ENCODE measurements around the gene TMEM101.
A peak's percentile ranks its signal among the peaks of the same experiment; 100 is the strongest.
"Not testable (repeated sequence)": the region's sequence is repeated elsewhere in the genome, so short reads cannot be mapped to it uniquely, and the experiment has no call there.

TMEM101 gene

GRCh38 chr17:44000141-44000860 is 14.5 kb downstream of the TMEM101 start:
- no peak for DNase-seq

- DNase-seq: no peak
Measured at GRCh38 chr17:43999024-43999423, 15.7 kb downstream of the TMEM101 start.

DNA sequence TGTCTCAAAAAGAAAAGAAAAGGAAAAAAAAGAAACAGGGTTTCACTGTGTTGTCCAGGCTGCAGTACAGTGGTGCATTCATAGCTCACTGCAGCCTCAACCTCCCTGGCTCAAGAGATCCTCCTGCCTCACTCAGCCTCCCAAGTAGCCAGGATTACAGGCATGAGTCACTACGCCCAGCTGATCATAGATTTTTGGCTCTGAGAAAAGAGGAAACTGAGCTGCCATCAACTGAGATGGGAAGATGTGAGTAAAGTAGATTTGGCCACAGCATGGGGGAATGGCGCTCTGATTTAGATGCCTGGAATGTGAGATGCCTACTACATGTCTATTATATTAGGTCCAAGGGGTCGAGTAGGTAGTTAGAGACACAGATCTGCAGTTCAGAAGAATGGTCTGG is 16.2 kb downstream of the TMEM101 start:
- no peak for DNase-seq

GRCh38 chr17:43997180-43997579 is 17.6 kb downstream of the TMEM101 start:
- DNase-seq: not testable (repeated sequence)

DNA sequence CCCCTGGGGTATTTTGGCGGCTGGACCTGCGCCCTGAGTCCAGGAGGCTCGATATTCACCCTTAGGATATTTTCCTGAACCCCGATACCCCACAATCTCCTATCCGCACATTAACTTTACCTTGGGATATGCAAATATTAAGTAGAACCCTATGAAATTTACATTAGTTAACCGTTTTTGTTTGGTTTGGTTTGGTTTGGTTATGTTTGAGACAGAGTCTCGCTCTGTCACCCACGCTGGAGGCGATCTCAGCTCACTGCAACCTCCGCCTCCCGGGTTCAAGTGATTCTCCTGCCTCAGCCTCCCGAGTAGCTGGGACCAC is 19.7 kb downstream of the TMEM101 start:
- DNase-seq: no peak

GRCh38 chr17:43994272-43995149 is 20.3 kb downstream of the TMEM101 start:
- peak; percentile 22 for DNase-seq

GRCh38 chr17:43992641-43993040 is 22.1 kb downstream of the TMEM101 start:
- no peak for DNase-seq

- no peak for DNase-seq
Measured at GRCh38 chr17:43988301-43988700, 26.5 kb downstream of the TMEM101 start.

DNA sequence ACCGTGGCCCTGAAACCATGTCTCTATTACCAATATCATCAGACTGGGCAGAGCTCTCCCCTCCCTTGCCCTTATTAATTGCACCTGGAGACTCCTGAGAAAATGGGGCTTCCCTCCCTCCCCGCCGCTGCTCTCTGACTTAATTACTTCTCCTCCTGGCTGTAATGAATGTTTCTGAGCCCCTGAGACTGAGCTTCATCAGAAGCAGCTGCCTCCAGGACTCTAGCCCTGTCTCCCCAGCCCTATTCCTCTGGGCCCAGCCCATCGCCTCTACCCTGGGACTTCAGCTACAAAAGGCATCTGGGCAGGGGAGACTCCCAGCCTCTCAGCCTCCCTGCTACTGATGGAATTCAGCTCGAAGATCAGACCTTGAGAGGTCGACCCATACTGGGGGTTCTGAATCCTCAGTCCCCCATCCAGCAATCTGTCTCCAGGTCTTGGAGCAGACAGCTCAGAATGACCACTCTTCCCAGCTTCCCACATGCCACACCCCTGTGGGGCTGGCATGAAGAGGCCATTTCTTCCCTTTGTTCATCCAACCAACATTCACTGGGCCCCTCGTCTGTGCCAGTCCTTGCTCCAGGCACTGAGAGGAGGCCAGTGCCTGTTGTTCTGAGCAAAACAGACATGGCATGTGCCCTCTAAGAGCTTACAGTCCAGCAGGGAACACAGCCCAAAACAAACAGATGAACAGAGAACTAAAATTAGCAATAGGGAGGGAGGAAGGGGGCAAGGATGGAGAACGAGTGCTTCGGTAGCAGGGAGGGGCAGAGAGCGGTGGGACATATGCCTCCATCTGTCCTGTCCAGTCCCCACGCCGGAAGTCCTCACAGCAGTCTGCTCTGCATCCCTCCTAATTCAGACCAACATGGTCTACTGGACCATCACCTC is 27.4 kb downstream of the TMEM101 start:
- DNase-seq: no peak

DNA sequence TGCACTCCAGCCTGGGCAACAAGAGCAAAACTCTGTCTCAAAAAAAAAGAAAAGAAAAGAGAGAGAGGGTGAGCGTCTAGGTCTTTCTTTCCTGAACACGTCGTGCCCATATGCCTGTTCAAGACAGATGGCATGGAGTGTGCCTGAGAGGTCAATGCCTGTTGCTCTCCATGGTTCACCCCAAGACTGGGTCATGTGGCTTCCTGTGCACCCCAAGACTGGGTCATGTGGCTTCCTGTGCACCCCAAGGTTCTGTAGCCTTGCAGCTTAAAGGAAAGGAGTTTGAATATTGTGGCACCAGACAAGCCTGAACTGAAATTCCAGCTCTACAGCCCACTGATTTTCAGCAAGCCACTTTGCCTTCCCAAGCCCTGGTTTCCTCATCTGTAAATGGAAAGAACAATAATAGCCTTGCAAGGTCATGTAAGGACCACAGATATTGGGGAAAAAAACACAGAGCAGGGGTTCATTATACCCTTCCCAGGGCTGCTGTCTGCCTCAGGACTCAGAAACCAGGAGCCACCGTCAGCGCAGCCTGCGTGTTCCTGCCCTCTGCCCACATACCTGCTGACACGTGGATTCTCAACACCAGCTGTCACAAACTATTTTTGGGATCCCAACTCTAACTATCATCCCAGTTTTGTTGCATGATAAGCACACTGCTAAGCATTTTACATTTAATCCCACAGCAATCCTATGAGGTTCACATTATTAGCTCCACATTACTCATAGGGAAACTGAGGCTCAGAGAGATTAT is 28.4 kb downstream of the TMEM101 start:
- no peak for DNase-seq

DNA sequence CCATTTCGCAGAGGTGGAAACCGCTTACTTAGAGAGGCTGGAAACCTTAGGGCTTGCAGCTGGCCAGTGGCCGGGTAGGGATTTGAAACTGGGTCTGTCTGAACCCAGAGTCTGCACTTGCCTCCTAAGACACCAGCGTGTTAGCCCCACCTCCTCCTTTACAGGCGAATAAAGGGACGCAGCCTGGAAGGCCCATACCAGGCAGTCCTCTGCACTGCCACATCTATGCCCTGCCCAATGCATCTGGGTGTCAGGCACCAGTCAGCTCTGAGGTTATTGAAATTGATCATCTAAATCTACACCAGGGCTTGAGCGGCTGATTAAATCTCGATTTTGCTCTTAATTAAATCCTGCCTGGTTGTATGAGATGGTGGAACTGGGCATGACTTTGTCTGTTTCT is 30.2 kb downstream of the TMEM101 start:
- DNase-seq: no peak

DNA sequence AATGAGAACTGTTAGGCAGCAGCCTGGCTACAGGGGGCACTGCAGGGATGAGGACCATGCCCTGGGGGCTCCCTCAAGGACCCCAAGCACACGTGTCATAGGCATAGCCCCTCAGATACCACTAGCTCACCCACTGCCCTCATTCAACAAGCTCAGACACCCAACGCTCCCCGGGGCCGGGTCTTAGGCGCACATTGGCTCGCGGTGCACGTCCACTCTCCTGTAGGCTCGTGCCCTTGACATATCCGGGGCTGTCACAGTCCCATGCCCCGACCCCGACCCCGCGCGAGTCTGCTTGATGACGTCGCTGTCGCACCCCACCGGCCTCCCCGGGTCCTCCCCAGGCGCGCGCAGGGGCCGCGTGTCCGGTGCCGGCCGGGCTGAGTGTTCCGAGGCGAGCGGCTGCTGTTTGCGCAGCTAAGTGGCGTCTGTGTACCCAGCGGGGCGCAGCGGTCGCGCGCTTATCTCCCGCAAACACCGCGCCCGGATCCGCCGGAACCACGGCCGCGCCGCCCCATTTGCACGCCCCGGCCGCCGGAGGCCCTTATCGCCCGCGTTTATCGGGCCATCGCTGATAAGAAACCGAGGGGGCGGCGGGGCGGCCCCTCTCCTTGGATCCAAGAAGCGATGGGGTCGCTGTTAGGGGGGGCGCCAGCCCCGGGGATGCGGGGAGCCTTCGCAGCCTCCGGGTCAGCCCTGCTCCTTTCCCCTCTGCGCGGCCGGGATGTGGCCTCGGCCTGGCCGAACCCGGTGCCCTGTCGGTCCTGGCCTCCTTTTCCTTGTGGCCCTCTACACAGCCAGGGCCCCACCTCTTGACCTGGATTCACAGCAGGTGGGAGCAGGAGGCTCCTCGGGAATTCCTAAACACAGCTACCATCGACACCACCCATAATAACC is 31.0 kb downstream of the TMEM101 start:
- DNase-seq: no peak

DNA sequence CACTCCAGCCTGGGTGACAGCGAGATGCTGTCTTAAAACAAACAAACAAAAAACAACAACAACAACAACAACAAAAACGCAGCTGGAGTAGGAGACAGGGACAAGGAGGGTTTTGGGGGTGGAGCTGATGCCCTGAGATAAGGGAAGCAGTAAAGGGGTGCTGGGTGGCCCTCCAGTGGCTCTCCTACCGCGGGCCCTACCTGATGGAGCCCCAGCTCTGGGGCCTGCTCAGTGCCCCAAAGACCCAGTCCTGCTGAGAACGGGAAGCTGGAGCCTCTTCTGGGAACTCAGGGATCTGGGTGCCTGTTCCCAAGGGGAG is 31.6 kb downstream of the TMEM101 start:
- DNase-seq: no peak

- no peak for DNase-seq
Measured at GRCh38 chr17:43982171-43982570, 32.6 kb downstream of the TMEM101 start.

GRCh38 chr17:43979671-43980070 is 35.1 kb downstream of the TMEM101 start:
- DNase-seq: no peak

- DNase-seq: no peak
Measured at GRCh38 chr17:43979011-43979410, 35.8 kb downstream of the TMEM101 start.

GRCh38 chr17:43978078-43978477 is 36.7 kb downstream of the TMEM101 start:
- no peak for DNase-seq

DNA sequence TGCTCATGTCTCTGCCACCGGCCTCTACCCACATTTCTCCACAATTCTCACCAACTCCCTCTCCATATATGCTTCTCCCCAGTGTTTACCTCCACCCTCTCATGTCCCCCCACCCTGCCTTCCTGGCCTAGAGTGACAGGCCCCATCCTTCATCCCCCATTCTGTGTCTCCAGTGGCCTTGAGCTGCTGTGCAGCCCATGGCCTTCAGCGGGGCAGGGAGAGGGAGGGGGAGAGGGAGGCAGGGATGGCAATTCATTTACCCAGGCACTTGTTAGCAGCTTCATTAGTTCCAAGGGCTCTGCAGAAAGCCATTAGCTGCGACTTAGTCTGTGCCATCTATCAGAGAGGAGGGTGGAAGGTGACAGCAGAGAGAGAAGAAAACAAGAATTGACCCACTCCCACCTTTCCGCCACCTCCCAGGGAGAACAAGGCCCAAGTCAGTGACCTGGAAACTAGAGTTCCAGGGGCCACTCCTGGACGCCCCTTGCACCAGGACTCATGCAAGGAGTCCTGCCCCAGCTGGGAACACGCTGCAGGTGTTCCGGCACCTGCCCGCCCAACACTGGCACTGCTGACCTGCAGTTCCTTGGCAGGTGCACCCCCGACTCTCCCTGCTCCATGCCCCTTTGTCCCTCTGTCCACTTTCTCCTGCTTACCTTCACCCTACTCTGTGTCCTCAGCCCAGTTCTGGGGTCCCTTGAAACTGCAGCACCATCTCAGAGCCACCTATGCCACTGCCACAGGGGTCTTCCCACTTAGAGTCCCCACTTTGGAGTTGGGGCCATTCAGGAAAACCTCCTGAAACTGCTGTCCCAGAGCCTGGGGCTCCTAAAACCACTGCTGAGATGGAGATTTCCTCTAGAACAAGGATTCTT is 37.6 kb downstream of the TMEM101 start:
- DNase-seq: no peak

- no peak for DNase-seq
Measured at GRCh38 chr17:43975898-43976297, 38.9 kb downstream of the TMEM101 start.

GRCh38 chr17:43974382-43975266 is 40.1 kb downstream of the TMEM101 start:
- DNase-seq: no peak
